ENCODE measurements around the gene ARHGEF19. TPM values are rescaled to one million over a fixed set of nuclear protein-coding genes. Genes with fewer than 3 reads are reported as not detected.

Gene ARHGEF19
- polyA plus RNA-seq, 1 experiment = 6.7 TPM

- POLR2A ChIA-PET = no interaction called here
- Histone ChIP-seq H3K4me3 (ENCODE audit: low read depth, low read length) (peak overlapping the region; percentile 77), H3K9me3 (ENCODE audit: control insufficient read depth, insufficient read depth, low read length) (peaks cover 6% of the 10 kb centered on the region; the same call in 1 of the 2 replicates), H3K27ac (ENCODE audit: low read depth, low read length) (no peak overlapping the region), H3K27me3 (ENCODE audit: control insufficient read depth, insufficient read depth, low read length) (no peaks in the 10 kb centered on the region)
- DNase-seq (ENCODE audit: low read depth, low spot score) = no peak
- peak; percentile 18; the same call in 1 of the 2 replicates for TF ChIP-seq CTCF (IDR thresholded peaks at IDR 0.05; ENCODE audit: low read depth, low read length)
- CTCF ChIA-PET = interaction anchor here (2.2 kb wide), 1 partner anchor 8 kb away, joined by 6 read pairs; no protein-coding TSS in a partner anchor
These were observed 23.6 kb upstream of the ARHGEF19 start for GRCh38 chr1:16235944-16236510.

- Histone ChIP-seq H3K9me3 (ENCODE audit: control insufficient read depth, insufficient read depth, low read length) (peaks cover 6% of the 10 kb centered on the region; the same call in 1 of the 2 replicates), H3K4me3 (ENCODE audit: low read depth, low read length) (no peak overlapping the region), H3K27me3 (ENCODE audit: control insufficient read depth, insufficient read depth, low read length) (no peaks in the 10 kb centered on the region), H3K27ac (ENCODE audit: low read depth, low read length) (no peak overlapping the region)
- no peak for TF ChIP-seq CTCF (IDR thresholded peaks at IDR 0.05; ENCODE audit: low read depth, low read length)
- no peak for DNase-seq (ENCODE audit: low read depth, low spot score)
- ChIA-PET POLR2A (no interaction called here), CTCF (interaction anchor here (2.2 kb wide), 1 partner anchor 9 kb away, joined by 6 read pairs; no protein-coding TSS in a partner anchor)
These were observed 22.9 kb upstream of the ARHGEF19 start for GRCh38 chr1:16235347-16235746.

- no peak for TF ChIP-seq CTCF (IDR thresholded peaks at IDR 0.05; ENCODE audit: low read depth, low read length)
- no peak for DNase-seq (ENCODE audit: low read depth, low spot score)
- Histone ChIP-seq H3K27me3 (ENCODE audit: control insufficient read depth, insufficient read depth, low read length) (peaks cover 5% of the 10 kb centered on the region), H3K9me3 (ENCODE audit: control insufficient read depth, insufficient read depth, low read length) (peaks cover 6% of the 10 kb centered on the region; the same call in 1 of the 2 replicates), H3K4me3 (ENCODE audit: low read depth, low read length) (no peak overlapping the region), H3K27ac (ENCODE audit: low read depth, low read length) (no peak overlapping the region)
- ChIA-PET CTCF (no interaction called here), POLR2A (no interaction called here)
These were observed 21.0 kb upstream of the ARHGEF19 start for GRCh38 chr1:16233431-16233830.

GRCh38 chr1:16232316-16232710, 19.9 kb upstream of the ARHGEF19 start:
- TF ChIP-seq CTCF (IDR thresholded peaks at IDR 0.05; ENCODE audit: low read depth, low read length) = no peak
- CTCF ChIA-PET = no interaction called here
- H3K4me3 ChIP-seq (ENCODE audit: low read depth, low read length) = no peak overlapping the region
- H3K27me3 ChIP-seq (ENCODE audit: control insufficient read depth, insufficient read depth, low read length) = peaks cover 16% of the 10 kb centered on the region
- no peak overlapping the region for H3K27ac ChIP-seq (ENCODE audit: low read depth, low read length)
- H3K9me3 ChIP-seq (ENCODE audit: control insufficient read depth, insufficient read depth, low read length) = peaks cover 11% of the 10 kb centered on the region
- POLR2A ChIA-PET = no interaction called here
- no peak for DNase-seq (ENCODE audit: low read depth, low spot score)

- DNase-seq (ENCODE audit: low read depth, low spot score) = no peak
- H3K27ac ChIP-seq (ENCODE audit: low read depth, low read length) = no peak overlapping the region
- POLR2A ChIA-PET = no interaction called here
- CTCF ChIA-PET = no interaction called here
- no peak overlapping the region for H3K4me3 ChIP-seq (ENCODE audit: low read depth, low read length)
- H3K27me3 ChIP-seq (ENCODE audit: control insufficient read depth, insufficient read depth, low read length) = peaks cover 23% of the 10 kb centered on the region
- TF ChIP-seq CTCF (IDR thresholded peaks at IDR 0.05; ENCODE audit: low read depth, low read length) = no peak
- peaks cover 18% of the 10 kb centered on the region for H3K9me3 ChIP-seq (ENCODE audit: control insufficient read depth, insufficient read depth, low read length)
These were observed 19.2 kb upstream of the ARHGEF19 start for GRCh38 chr1:16231331-16232315.
